Spleen (tissue), 11 donors: ENCODE results near the gene SLC16A13. TPM values are rescaled to one million over a fixed set of nuclear protein-coding genes. Genes with fewer than 3 reads are reported as not detected.

Experiments
- DNase-seq: peaks from one replicate; pipeline ENCODE4 v3.0.0-alpha.2; 2020
- H3K27ac ChIP-seq, 8 donors: fragments of 200-600 bp; sonication (generic) in 7 of 8; 1 replicate in 4 of 8; 2 replicates in 4 of 8; pipeline versions ENCODE4 v1.5.0 to v1.8.0; 2016 to 2021; ENCODE audit warnings: inconsistent platforms in 4 of 8, mild to moderate bottlenecking in 4 of 8, moderate library complexity in 1 of 8
- H3K27me3 ChIP-seq, 7 donors: fragments of 200-600 bp; sonication (generic) in 6 of 7; replicated peaks in 1 of 7; 1 replicate in 4 of 7; 2 replicates in 3 of 7; pipeline versions ENCODE4 v1.5.0 to v1.8.0; 2016 to 2021; ENCODE audit warnings: inconsistent platforms in 3 of 7, mild to moderate bottlenecking in 1 of 7
- H3K36me3 ChIP-seq, 6 donors: fragments of 200-600 bp; sonication (generic) in 5 of 6; 1 replicate in 4 of 6; 2 replicates in 2 of 6; pipeline versions ENCODE4 v1.5.0 to v1.8.0; 2016 to 2021; ENCODE audit warnings: inconsistent platforms in 2 of 6
- H3K4me1 ChIP-seq, 6 donors: fragments of 200-600 bp; sonication (generic) in 5 of 6; 1 replicate in 3 of 6; 2 replicates in 3 of 6; pipeline versions ENCODE4 v1.5.0 to v1.8.0; 2016 to 2021; ENCODE audit warnings: inconsistent platforms in 3 of 6
- H3K4me3 ChIP-seq, 8 donors: fragments of 200-600 bp; sonication (generic) in 7 of 8; 1 replicate in 4 of 8; 2 replicates in 4 of 8; pipeline versions ENCODE4 v1.5.0 to v1.8.0; 2016 to 2021; ENCODE audit warnings: inconsistent platforms in 4 of 8, mild to moderate bottlenecking in 4 of 8, moderate library complexity in 2 of 8
- H3K9me3 ChIP-seq, 8 donors: fragments of 200-600 bp; sonication (generic) in 7 of 8; 1 replicate in 4 of 8; 2 replicates in 4 of 8; pipeline versions ENCODE4 v1.5.0 to v1.8.0; 2016 to 2021; ENCODE audit warnings: inconsistent platforms in 4 of 8
- POLR2A ChIP-seq, 3 donors: fragments of 450-650 bp; IDR thresholded peaks; one replicate each; pipeline ENCODE4 v1.5.1; 2017; ENCODE audit warnings: antibody characterized with exemption in 3 of 3, mild to moderate bottlenecking in 1 of 3
- POLR2AphosphoS5 ChIP-seq, 3 donors: sonication (generic); formaldehyde crosslinking; IDR thresholded peaks; one replicate each; pipeline ENCODE4 v1.5.1; 2017; ENCODE audit warnings: antibody characterized with exemption in 3 of 3
- WGBS, 5 donors: extraction: QIAGEN DNeasy Blood & Tissue Kit in 3 of 5; methylation state at CpG; one replicate each; pipeline versions ENCODE4 v1.1.5 to v1.1.7; 2013 to 2018; 5-methylcytosine and 5-hydroxymethylcytosine counted together
- intact Hi-C: fragments of 100-400 bp; cut with DNase I; formaldehyde crosslinking; loops from one replicate; pipeline ENCODE4 v1.15.0; 2023; ENCODE audit warnings: low total_unique reads
- polyA plus RNA-seq, 3 donors: library from polyadenylated mRNA; stranded (reverse); fragments of 200-250 nt; gene quantifications; one replicate each; pipeline ENCODE4 v1.2.1, GENCODE V29; 2013
- total RNA-seq, 7 donors: library from RNA; depleted of rRNA in 3 of 7; stranded (reverse); fragments of >200 nt in 3 of 7; fragmentation: NEBNext Ultra II Directional in 4 of 7; extraction: Animal tissue kit (Norgen Biotek cat#: 25700) in 4 of 7; gene quantifications; one replicate each; pipeline versions ENCODE4 v1.1.0 to v1.2.1, GENCODE V29; 2016 to 2021
- TF ChIP-seq, protein P1 (sequence below), 11 experiments: fragments of 200-600 bp in 7 of 11; fragments of 450-650 bp in 4 of 11; sonication (generic) in 4 of 11; IDR thresholded peaks in 8 of 11; conservative IDR thresholded peaks in 3 of 11; 1 replicate in 7 of 11; 2 replicates in 4 of 11; pipeline versions ENCODE4 v1.4.0 to v1.8.0; 2016 to 2021; ENCODE audit warnings: antibody characterized with exemption in 11 of 11, inconsistent platforms in 4 of 11, mild to moderate bottlenecking in 1 of 11
- donor health status: healthy with polysubstance abuse.
- donor health status: DM: no; HTN: no; CAD: no; lungs with moderate emphysema.
- donor health status: DM: no; HTN: no; CAD: no.
- donor health status: Bipolar disorder and iron deficiency.
- donor health status: healthy.
- donor health status: DM: no; HTN: no; CAD: no.
- donor health status: DM: yes; HTN: yes; CAD: no.

The SLC16A13 gene
- total and polyA plus RNA-seq, 10 donors, result 1.7 to 15.3 (median 6.1) TPM

DNA sequence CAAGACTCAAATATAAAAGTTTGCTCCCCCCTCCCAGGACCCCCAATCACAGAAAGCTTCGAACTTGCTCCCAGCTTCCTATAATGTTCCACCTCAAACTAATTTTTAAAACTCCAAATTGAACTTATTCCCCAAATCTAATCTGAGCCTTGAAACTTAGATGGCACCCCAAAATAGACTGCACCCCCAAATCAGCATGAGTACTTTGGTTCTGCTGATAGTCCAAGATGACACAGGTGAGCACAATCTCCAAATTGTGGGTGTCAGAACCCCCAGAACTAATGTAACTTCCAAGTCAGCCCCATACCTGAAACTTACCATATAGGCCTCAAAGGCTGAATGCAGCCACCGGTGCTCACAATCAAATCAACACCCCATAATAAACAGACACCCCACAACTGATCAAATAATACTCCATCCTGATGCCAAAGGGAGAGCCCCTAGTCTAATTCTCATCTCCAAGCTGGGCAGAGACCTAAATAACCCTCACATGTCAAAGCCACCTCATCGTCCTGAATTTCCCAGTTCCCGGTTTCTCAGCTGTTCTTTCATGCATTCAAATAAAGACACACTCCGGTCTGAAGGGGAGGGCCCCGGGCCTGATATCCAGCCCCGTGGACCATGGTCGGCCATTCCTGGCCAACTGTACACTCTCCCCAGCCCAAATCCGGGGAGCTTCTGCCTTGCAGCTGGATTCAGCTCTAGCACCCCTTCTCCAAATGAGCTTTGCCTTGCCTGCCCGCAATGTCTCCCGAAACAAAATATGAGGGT lies 14.7 kb upstream of the SLC16A13 start:
- peaks cover 41 to 98% (median 65%) of the 10 kb centered on the region in 6 donors for H3K4me1 ChIP-seq
- no peaks in the 10 kb centered on the region for H3K9me3 ChIP-seq
- TF ChIP-seq POLR2A (IDR thresholded peaks at IDR 0.05) (no peak), POLR2AphosphoS5 (IDR thresholded peaks at IDR 0.05) (no peak)
- TF ChIP-seq, protein P1, sequence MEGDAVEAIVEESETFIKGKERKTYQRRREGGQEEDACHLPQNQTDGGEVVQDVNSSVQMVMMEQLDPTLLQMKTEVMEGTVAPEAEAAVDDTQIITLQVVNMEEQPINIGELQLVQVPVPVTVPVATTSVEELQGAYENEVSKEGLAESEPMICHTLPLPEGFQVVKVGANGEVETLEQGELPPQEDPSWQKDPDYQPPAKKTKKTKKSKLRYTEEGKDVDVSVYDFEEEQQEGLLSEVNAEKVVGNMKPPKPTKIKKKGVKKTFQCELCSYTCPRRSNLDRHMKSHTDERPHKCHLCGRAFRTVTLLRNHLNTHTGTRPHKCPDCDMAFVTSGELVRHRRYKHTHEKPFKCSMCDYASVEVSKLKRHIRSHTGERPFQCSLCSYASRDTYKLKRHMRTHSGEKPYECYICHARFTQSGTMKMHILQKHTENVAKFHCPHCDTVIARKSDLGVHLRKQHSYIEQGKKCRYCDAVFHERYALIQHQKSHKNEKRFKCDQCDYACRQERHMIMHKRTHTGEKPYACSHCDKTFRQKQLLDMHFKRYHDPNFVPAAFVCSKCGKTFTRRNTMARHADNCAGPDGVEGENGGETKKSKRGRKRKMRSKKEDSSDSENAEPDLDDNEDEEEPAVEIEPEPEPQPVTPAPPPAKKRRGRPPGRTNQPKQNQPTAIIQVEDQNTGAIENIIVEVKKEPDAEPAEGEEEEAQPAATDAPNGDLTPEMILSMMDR (IDR thresholded peaks at IDR 0.05 in 8 of 11, conservative IDR thresholded peaks at IDR 0.05 in 3 of 11), result no peak
- peak; percentile 73 for DNase-seq
- intact Hi-C loops, result loop anchor here (5.0 kb wide), 1 partner anchor 109 kb away; no protein-coding TSS in a partner anchor
- peak overlapping the region in 3 of 8 donors; percentile 34 to 69 (median 42) for H3K4me3 ChIP-seq
- peak overlapping the region; percentile 65 to 100 (median 99) for H3K27ac ChIP-seq
- peaks cover 0 to 15% (median 0%) of the 10 kb centered on the region in 7 donors for H3K27me3 ChIP-seq
- peaks cover 0 to 23% (median 0%) of the 10 kb centered on the region in 6 donors for H3K36me3 ChIP-seq
- 61 to 75% (median 69%) methylated on average over 10 to 11 of the region's 11 CpGs for WGBS, 5 donors

DNA sequence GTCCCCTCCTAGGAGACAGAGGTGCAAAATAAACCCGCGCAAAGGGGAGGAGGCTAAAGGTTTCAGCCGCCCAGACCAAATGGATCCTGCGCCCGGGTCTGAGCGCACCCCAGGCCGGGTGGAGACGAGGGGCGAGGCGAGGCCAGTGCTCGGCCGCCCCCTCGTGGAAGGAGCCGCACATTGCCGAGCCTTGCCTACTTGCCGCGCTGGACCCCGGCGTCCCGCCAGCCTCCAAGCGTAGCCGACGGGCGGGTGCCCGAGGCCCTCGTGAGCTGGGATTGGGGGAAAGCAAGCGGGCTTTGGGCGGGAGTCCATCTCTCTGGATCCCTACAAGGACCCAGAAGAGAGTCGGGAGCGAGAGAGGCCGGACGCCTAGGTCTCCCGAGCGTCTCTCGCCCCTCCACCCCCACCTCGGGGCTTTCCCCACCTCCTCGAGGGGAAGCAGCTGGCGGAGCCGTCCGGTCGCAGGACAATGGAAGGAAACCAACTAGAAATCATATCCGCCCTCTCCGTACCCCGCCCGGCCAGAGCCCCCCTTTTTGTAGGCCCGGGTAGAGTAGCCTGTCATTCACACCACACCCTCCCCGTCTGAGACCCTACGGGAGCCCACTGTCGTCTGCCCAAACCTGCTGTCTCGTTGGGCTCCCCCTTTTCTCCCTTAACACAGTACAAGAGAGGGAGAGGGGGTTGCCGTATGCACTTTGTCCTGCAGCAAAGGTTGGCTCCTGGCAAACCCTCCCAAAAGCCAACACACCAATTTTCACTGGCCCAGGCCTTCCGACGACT lies 13.6 kb upstream of the SLC16A13 start:
- peaks cover 0 to 15% (median 0%) of the 10 kb centered on the region in 7 donors for H3K27me3 ChIP-seq
- peak overlapping the region; percentile 65 to 100 (median 93) for H3K27ac ChIP-seq
- intact Hi-C loops, result loop anchor here (5.0 kb wide), 1 partner anchor 110 kb away; no protein-coding TSS in a partner anchor
- H3K9me3 ChIP-seq, result no peaks in the 10 kb centered on the region
- peaks cover 0 to 21% (median 0%) of the 10 kb centered on the region in 6 donors for H3K36me3 ChIP-seq
- TF ChIP-seq POLR2A (IDR thresholded peaks at IDR 0.05) (peak in 1 of 3 donors; percentile 14), POLR2AphosphoS5 (IDR thresholded peaks at IDR 0.05) (peak; percentile 84 to 86 (median 84))
- TF ChIP-seq, protein P1 (IDR thresholded peaks at IDR 0.05 in 8 of 11, conservative IDR thresholded peaks at IDR 0.05 in 3 of 11), result peak; percentile 89 to 99 (median 97)
- WGBS, 5 donors, result 1 to 3% (median 2%) methylated on average over 48 to 53 of the region's 53 CpGs
- peak overlapping the region; percentile 16 to 69 (median 36) for H3K4me3 ChIP-seq
- DNase-seq, result peak; percentile 97
- peaks cover 32 to 98% (median 61%) of the 10 kb centered on the region in 6 donors for H3K4me1 ChIP-seq

DNA sequence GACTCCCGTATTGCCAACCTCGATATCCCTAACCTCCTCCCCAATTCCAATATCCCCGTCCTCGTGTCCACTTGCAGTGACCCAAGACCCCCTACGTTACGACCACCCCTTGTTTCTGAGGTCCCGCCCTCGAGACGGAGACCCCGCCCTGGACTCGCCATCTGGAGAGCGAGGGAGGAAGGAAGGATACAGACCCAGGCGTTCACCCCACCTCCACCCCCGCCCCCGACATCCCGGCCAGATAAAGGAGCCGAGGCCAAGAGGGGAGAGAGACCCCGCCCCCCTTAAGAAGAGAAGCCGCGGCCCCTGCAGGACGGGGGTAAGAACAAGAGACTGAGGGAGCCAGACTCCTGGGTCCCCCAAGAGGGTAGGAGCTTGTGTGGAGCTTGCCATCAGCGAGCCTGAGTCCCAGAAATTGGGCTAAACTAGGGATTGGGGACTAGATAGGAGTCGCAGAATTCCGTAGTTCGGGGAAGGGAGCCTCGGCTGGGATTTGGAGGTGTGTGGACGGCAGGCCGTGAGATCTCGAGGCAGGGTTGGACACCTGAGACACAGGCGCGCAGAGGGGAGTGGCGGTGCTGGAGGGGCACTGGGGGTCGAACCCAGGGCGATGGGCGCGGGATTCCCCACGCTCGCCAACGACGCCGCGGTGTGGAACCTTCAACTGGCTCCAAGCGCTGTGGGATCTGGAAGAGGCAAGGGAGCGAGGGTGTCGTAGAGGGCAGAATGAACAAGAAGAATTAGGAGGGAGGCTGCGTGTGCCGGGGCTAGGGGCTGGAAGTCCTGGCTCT lies 12.8 kb upstream of the SLC16A13 start, which contains the start of gene BCL6B:
Gene BCL6B, plus strand, starts transcription at position 270 of the 791 bp plus-strand sequence. CDS start 622 bp downstream, outside the sequence.
- H3K4me3 ChIP-seq, result peak within 1 kb of the TSS; percentile 24 to 69 (median 36)
- peaks cover 25 to 98% (median 60%) of the 10 kb centered on the region in 6 donors for H3K4me1 ChIP-seq
- peaks cover 0 to 21% (median 0%) of the 10 kb centered on the region in 6 donors for H3K36me3 ChIP-seq
- DNase-seq, result peak; percentile 85
- TF ChIP-seq, protein P1 (IDR thresholded peaks at IDR 0.05 in 8 of 11, conservative IDR thresholded peaks at IDR 0.05 in 3 of 11), result no peak
- TF ChIP-seq POLR2AphosphoS5 (IDR thresholded peaks at IDR 0.05), result peak in 1 of 3 donors; percentile 8
- TF ChIP-seq POLR2A (IDR thresholded peaks at IDR 0.05), result no peak
- peaks cover 0 to 15% (median 0%) of the 10 kb centered on the region in 7 donors for H3K27me3 ChIP-seq
- WGBS, 5 donors, result 9 to 21% (median 13%) methylated on average over 45 to 47 of the region's 47 CpGs
- H3K9me3 ChIP-seq, result no peaks in the 10 kb centered on the region
- H3K27ac ChIP-seq, result peak within 1 kb of the TSS; percentile 65 to 100 (median 93)
- intact Hi-C loops, result loop anchor here (5.0 kb wide), 1 partner anchor 111 kb away; no protein-coding TSS in a partner anchor
